GM23248 (cell line): ENCODE data around the gene SP2.

Experiments
- EZH2 ChIP-seq: fragments of 200-600 bp; sonication (generic); IDR thresholded peaks from 2 replicates; pipeline ENCODE4 v1.6.1; 2018; ENCODE audit warnings: antibody characterized with exemption, mild to moderate bottlenecking; ENCODE audit not compliant: insufficient read depth, poor library complexity, severe bottlenecking
- EZH2phosphoT487 ChIP-seq: fragments of 200-600 bp; sonication (generic); IDR thresholded peaks from 2 replicates; pipeline ENCODE4 v1.6.1; 2018; ENCODE audit warnings: antibody characterized with exemption, moderate library complexity, mild to moderate bottlenecking, low read depth; ENCODE audit not compliant: insufficient read depth

GRCh38 chr17:47973541-47973940, 77.5 kb downstream of the SP2 start:
- TF ChIP-seq EZH2 (no peak), EZH2phosphoT487 (no peak)
